LNCaP clone FGC (cell line): ENCODE data around the gene MARCHF4.

Experiments used
- DNase-seq: peaks from one replicate; pipeline ENCODE4 v3.0.0-alpha.2; 2011; ENCODE audit warnings: low read depth
- H3K4me3 ChIP-seq: 2 replicates; pipeline ENCODE4 v1.5.1; 2011; ENCODE audit warnings: mild to moderate bottlenecking, low read depth, low read length, control low read depth
- TF ChIP-seq, protein P1 (sequence below): IDR thresholded peaks from 2 replicates; pipeline ENCODE4 v1.5.1; 2012; ENCODE audit warnings: mild to moderate bottlenecking; ENCODE audit not compliant: control insufficient read depth, insufficient read depth; ENCODE audit errors: extremely low read depth

The MARCHF4 gene, protein sequence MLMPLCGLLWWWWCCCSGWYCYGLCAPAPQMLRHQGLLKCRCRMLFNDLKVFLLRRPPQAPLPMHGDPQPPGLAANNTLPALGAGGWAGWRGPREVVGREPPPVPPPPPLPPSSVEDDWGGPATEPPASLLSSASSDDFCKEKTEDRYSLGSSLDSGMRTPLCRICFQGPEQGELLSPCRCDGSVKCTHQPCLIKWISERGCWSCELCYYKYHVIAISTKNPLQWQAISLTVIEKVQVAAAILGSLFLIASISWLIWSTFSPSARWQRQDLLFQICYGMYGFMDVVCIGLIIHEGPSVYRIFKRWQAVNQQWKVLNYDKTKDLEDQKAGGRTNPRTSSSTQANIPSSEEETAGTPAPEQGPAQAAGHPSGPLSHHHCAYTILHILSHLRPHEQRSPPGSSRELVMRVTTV

GRCh38 chr2:216371721-216372702, at the start of gene MARCHF4:
TSS of gene MARCHF4 (minus strand) at chr2:216372483. CDS start at chr2:216370260, 2,223 bp downstream.
- TF ChIP-seq, protein P1, sequence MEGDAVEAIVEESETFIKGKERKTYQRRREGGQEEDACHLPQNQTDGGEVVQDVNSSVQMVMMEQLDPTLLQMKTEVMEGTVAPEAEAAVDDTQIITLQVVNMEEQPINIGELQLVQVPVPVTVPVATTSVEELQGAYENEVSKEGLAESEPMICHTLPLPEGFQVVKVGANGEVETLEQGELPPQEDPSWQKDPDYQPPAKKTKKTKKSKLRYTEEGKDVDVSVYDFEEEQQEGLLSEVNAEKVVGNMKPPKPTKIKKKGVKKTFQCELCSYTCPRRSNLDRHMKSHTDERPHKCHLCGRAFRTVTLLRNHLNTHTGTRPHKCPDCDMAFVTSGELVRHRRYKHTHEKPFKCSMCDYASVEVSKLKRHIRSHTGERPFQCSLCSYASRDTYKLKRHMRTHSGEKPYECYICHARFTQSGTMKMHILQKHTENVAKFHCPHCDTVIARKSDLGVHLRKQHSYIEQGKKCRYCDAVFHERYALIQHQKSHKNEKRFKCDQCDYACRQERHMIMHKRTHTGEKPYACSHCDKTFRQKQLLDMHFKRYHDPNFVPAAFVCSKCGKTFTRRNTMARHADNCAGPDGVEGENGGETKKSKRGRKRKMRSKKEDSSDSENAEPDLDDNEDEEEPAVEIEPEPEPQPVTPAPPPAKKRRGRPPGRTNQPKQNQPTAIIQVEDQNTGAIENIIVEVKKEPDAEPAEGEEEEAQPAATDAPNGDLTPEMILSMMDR = no peak
- H3K4me3 ChIP-seq = no peak within 1 kb of the TSS
- DNase-seq = no peak

GRCh38 chr2:216420367-216421101, 48.3 kb upstream of the MARCHF4 start:
- no peak for DNase-seq
- TF ChIP-seq, protein P1 = no peak
- no peak overlapping the region for H3K4me3 ChIP-seq

GRCh38 chr2:216418981-216419380, 46.7 kb upstream of the MARCHF4 start:
- no peak overlapping the region for H3K4me3 ChIP-seq
- DNase-seq = no peak
- TF ChIP-seq, protein P1 = no peak

DNA sequence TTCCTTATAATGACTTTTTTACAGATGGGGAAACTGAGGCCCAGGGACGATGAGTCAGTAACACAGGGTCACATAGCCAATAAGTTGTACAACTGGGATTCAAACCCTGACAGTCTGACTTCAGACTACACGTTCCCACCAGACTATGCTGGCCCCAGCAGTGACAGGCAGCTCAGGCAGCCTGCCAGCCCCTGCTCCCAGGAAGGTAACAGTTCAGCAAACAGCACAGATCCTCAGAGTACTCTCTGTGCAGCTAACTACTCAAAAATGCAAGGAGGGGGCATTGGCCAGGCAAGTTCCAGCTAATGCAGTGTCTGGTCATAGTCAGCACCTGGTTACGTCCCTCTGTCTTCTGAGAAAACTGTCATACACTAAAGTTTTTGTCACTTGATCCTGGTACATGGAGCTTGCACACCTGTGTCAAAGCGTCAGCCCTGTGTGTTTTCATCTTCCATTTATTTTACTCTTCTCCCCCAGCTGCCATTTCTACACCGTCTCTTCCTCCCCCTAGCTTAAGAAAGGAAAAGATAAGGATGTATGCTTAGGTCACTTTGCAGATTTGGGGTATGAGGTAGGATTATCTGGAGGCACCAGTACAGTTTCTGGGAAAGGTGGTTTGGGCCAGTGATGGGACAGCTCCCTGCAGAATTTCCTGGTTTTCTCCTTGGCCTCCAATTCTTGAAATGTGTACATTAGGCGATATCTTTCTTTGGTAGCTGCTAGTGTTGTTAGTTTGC, 44.5 kb upstream of the MARCHF4 start:
- TF ChIP-seq, protein P1 = no peak
- peak; percentile 47 for DNase-seq
- H3K4me3 ChIP-seq = no peak overlapping the region

- no peak for DNase-seq
- H3K4me3 ChIP-seq = no peak overlapping the region
- TF ChIP-seq, protein P1 = no peak
Measured at GRCh38 chr2:216415541-216415940, 43.3 kb upstream of the MARCHF4 start.
